ENCODE results near the gene MAPKAP1.

DNA sequence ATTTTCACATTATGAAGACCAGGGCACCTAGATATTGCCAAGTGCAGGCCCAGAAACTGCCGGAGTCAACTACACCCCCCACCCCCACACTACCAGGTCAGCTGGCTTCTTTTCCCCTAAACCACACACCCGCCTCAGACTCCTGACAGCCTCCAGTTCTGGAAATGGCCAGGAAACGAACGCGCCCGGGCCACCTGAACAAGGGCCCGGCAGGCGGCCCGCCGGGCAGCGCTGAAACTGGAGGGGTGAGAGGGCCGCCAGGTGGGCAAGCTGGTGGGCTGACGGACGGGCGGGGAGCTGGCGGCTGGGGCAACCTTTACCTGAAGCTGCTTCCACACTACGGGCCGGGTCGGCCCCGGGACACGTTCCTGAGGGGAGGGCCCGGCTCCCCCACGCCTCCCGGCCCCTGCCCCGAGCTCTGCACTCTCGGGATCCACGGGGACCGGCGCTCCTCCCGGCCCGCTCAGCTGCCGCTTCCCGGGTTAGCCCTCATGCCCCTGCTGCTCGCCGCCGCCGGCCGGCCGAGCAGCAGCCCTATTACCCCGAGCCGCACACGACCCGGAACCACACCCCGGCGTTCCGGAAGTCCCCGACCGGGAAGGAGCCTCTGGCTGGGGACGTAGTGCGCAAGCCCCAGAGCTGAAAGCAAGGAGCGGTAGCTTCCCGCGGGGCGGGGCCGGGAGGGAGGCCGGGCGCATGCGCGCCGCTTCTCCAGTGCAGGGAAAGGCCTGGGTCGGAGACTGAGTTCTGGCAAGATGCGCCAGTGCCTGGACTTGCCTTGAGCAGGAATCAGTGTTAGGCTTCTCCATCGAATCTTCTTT lies at the start of gene MAPKAP1:
- TF ChIP-seq TCF12 (IDR thresholded peaks at IDR 0.05; ENCODE audit: low read depth), result peak; percentile 76; the same call in 1 of the 2 replicates
- TF ChIP-seq EGR1 (IDR thresholded peaks at IDR 0.05), result no peak
- TF ChIP-seq YY1 (IDR thresholded peaks at IDR 0.05; ENCODE audit: low read depth), result peak; percentile 71
